Cardiac muscle cell (in vitro differentiated cells and primary cell): ENCODE data around the gene ASPG. TPM values are rescaled to one million over a fixed set of nuclear protein-coding genes. Genes with fewer than 3 reads are reported as not detected.

Source experiments
- DNase-seq, 2 donors: peaks; one replicate each; pipeline versions ENCODE4 v3.0.0 to v3.0.0-alpha.2; 2010 to 2017; ENCODE audit warnings: low read depth in 1 of 2, low spot score in 1 of 2
- H3K27ac ChIP-seq: fragments of 200-600 bp; sonication (generic); 2 replicates; pipeline ENCODE4 v1.5.1; 2016
- H3K27me3 ChIP-seq: fragments of 200-600 bp; sonication (generic); 2 replicates; pipeline ENCODE4 v1.6.0; 2016; ENCODE audit warnings: control low read depth
- H3K36me3 ChIP-seq: fragments of 200-600 bp; sonication (generic); 2 replicates; pipeline ENCODE4 v1.5.1; 2016; ENCODE audit warnings: control low read depth
- H3K4me1 ChIP-seq: fragments of 200-600 bp; sonication (generic); 2 replicates; pipeline ENCODE4 v1.8.1; 2017; ENCODE audit warnings: low read depth, mild to moderate bottlenecking, mixed run types
- H3K4me3 ChIP-seq: fragments of 200-600 bp; sonication (generic); 2 replicates; pipeline ENCODE4 v1.5.1; 2016; ENCODE audit warnings: mild to moderate bottlenecking
- H3K9me3 ChIP-seq: fragments of 200-600 bp; sonication (generic); 2 replicates; pipeline ENCODE4 v1.5.1; 2017; ENCODE audit warnings: low read depth, mild to moderate bottlenecking, control low read depth
- CTCF ChIP-seq: IDR thresholded peaks from 2 replicates; pipeline ENCODE4 v1.5.1; 2012; ENCODE audit warnings: low read depth, mild to moderate bottlenecking, low read length
- polyA plus RNA-seq: library from polyadenylated mRNA; unstranded; fragments of >200 nt; fragmentation: Nextera tagmentation; extraction: Ambion mirVana; gene quantifications from 2 replicates; pipeline ENCODE4 v1.2.1, GENCODE V29; 2016
- total RNA-seq: library from RNA; depleted of rRNA; stranded (reverse); fragments of >200 nt; gene quantifications from 2 replicates; pipeline ENCODE4 v1.2.3, GENCODE V29; 2016

The ASPG gene
- total and polyA plus RNA-seq, 2 experiments from 2014 or later: 3.4 to 7.3 TPM

- no peak for TF ChIP-seq CTCF
- no peak for DNase-seq
- peaks cover 10% of the 10 kb centered on the region for H3K27me3 ChIP-seq
- H3K36me3 ChIP-seq: no peaks in the 10 kb centered on the region
- no peaks in the 10 kb centered on the region for H3K4me1 ChIP-seq
- H3K4me3 ChIP-seq: no peak overlapping the region
- no peaks in the 10 kb centered on the region for H3K9me3 ChIP-seq
- H3K27ac ChIP-seq: no peak overlapping the region
These were observed 23.4 kb downstream of the ASPG start for GRCh38 chr14:104108570-104109541.

- no peak for DNase-seq
- Histone ChIP-seq H3K36me3 (no peaks in the 10 kb centered on the region), H3K4me3 (no peak overlapping the region), H3K27ac (no peak overlapping the region), H3K27me3 (peaks cover 20% of the 10 kb centered on the region), H3K4me1 (no peaks in the 10 kb centered on the region), H3K9me3 (no peaks in the 10 kb centered on the region)
- TF ChIP-seq CTCF: no peak
These were observed 24.3 kb downstream of the ASPG start for GRCh38 chr14:104109731-104110361.

- no peak for DNase-seq
- Histone ChIP-seq H3K9me3 (no peaks in the 10 kb centered on the region), H3K4me1 (no peaks in the 10 kb centered on the region), H3K36me3 (no peaks in the 10 kb centered on the region), H3K27ac (no peak overlapping the region), H3K27me3 (peaks cover 28% of the 10 kb centered on the region), H3K4me3 (no peak overlapping the region)
- TF ChIP-seq CTCF: no peak
These were observed 25.1 kb downstream of the ASPG start for GRCh38 chr14:104110491-104111209.

GRCh38 chr14:104111301-104112112 is 26.0 kb downstream of the ASPG start:
- no peak for DNase-seq
- Histone ChIP-seq H3K9me3 (no peaks in the 10 kb centered on the region), H3K36me3 (no peaks in the 10 kb centered on the region), H3K27ac (no peak overlapping the region), H3K27me3 (peaks cover 36% of the 10 kb centered on the region), H3K4me1 (no peaks in the 10 kb centered on the region), H3K4me3 (no peak overlapping the region)
- no peak for TF ChIP-seq CTCF

- no peak for DNase-seq
- H3K27me3 ChIP-seq: peaks cover 42% of the 10 kb centered on the region
- H3K4me3 ChIP-seq: no peak overlapping the region
- no peaks in the 10 kb centered on the region for H3K36me3 ChIP-seq
- H3K9me3 ChIP-seq: no peaks in the 10 kb centered on the region
- TF ChIP-seq CTCF: no peak
- no peaks in the 10 kb centered on the region for H3K4me1 ChIP-seq
- H3K27ac ChIP-seq: no peak overlapping the region
These were observed 26.6 kb downstream of the ASPG start for GRCh38 chr14:104112113-104112505.
